CD4-positive, alpha-beta T cell treated with Interleukin-15 for 1 hour (primary cell): Measurements from ENCODE around the gene SPTSSB.

Source experiments
- DNase-seq: peaks from one replicate; pipeline ENCODE4 v3.0.0-alpha.2; 2020

The SPTSSB gene

DNA sequence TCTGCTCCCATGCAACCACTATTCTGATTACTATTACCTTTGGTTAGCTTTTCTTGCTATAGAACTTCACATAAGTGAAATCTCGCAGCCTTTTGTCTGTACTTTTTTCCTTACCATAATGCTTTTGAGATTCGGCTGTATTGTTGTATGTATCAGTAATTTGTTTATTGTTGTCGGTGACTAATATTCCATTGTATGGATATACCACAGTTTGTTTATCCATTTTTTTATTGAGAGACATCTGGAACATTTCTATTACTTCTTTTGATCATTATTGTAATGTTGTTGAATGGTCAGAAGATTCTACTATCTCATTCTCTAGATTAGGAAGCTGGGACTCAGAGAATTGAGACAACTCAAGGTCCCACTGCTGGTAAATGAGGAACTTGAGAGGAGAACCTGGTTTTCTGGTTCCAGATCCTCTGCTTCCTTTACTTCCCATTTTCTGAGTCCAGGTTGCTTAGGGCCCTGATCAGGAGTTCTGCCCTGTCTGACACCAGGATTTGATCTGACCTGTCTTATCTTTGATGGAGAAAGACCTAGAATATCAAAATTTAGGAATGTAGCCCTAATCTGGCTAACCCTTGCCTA is 18.2 kb upstream of the SPTSSB start:
- DNase-seq: no peak

- DNase-seq: no peak
These were observed 17.5 kb upstream of the SPTSSB start for GRCh38 chr3:161388855-161389254.

GRCh38 chr3:161386991-161387770 is 15.9 kb upstream of the SPTSSB start:
- DNase-seq: no peak

DNA sequence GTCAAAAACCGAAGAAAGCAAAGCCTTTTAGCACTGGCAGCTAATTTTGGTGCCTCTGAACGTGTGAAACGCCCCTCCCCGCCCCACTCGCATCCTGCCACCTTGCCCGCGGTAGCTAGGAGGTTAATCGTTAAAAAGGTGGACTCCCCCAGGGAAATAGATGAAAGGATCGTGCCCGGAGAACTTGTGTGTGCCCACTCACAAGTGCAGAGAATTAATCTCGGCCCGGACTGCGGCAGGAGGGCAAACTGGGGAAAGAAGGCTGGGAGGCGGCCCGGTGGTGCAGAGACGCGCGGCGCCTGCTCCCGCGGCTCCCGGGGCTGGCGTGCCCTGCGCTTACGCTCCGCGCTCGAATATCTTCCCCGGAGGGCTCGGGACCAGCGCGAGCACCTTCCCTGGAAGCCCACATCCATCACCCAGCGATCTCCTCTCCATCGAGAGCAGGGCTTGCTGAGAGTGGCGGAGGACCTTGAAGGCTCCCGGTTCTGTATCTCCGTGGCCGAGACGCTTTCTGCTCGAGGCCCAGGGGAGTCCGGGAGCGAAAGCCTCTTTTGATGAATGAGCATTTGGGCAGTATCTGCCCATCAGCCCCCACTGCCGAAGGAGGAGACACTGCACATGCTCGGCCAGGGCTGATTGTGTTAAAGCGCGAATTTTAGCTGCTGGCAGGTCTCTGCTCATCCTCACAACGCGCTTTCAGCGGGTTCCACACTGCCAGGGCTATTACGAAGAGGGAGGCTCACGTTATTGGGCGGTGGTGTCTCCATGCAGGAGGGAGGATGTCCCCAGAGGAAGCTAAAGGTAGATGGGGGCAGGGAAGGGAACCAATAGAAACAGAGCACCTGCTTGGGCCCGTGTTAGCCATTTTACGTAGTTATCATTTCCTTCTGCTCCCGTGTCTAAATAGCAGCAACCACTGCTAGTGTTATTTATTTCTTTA is 1.3 kb upstream of the SPTSSB start:
- no peak for DNase-seq

DNA sequence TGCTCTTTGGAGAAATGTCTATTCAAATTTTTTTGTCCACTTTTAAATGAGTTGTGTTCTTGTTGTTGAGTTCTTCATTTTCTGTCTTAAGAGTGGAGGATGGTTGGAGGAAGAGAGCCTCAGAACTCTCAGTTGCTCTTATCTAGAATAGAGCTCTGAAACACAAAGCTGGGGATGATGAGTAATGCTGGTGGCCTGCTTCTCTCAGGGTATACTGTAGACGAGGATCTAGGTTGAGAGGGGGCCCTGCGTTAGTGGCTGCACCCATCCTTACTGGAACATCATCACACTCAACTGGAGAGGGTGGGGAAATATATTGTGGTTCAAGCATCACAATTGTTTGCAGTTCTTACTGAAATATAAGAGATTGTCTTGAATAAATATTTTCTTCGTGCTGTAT is 1.8 kb downstream of the SPTSSB start:
- DNase-seq: no peak

DNA sequence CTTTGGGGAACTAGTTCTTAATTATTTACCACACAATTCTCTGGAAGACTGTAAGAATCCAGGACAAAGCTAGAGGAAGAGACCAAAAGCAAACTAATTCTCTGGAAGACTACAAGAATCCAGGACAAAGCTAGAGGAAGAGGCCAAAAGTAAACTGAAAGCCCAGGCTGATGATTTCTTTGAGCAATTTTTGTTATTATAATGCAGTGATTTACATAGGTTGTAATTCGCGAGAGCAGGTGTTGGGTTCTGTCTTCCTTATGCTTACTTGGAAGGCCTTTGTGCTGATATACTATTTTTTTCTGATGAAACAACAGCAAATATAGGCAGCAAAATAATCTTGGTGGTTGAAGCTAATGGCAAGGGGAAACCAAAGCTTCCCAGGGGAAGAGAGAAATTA is 5.2 kb downstream of the SPTSSB start:
- DNase-seq: no peak

DNA sequence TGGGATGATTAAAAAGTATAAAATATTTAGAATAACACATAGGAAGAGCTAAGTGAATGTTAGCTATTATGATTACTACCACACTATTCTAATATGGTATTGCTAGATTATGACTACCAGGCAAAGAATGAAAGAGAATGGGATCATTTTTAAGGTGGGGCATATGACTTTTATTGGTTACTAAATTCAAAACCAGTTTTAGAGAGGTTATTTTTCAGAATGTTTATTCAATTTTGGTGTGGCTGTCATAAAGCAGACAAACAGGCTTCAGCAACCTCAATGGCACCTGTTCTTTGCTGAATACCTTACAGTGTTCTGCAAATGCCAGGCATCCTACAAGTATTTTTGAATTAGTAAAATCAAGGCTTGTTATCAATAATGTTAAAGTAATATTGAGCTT is 12.8 kb downstream of the SPTSSB start:
- DNase-seq: no peak

GRCh38 chr3:161356287-161356686 is 15.0 kb downstream of the SPTSSB start:
- DNase-seq: no peak

- no peak for DNase-seq
These were observed 15.8 kb downstream of the SPTSSB start for GRCh38 chr3:161355508-161355907.

DNA sequence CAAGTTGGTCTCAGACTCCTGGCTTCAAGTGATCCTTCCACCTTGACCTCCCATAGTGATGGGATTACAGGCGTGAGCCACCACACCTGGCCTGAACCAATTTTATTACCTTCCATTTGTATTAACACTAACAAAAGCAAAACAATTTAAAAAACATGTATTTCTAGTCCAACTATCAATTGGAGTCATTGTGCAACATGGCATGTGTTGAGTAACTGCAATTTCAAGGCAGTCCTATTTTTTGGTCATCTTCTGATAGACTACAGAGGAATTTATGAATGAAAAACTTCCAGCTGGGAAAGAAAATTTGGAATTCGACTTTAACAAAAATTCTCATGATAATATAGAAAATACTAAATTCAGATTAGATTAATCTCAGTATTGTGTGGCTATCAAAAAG is 16.8 kb downstream of the SPTSSB start:
- DNase-seq: no peak

GRCh38 chr3:161351330-161351729 is 20.0 kb downstream of the SPTSSB start:
- no peak for DNase-seq

DNA sequence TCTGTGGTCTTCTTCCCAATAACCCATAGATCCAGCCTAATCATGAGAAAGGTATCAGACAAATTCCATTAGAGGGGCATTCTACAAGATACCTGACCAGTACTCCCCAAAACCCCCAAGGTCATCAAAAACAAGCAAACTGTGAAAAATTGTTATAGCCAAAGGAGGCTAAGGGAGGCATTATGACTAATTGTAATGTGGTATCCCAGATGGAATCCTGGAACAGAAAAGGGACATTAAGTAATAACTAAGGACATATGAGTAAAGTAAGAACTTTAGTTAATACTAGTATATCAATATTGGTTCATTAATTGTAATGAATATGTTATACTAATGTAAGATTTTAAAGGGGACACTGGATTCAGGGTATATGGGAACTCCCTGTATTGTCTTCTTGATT is 20.4 kb downstream of the SPTSSB start:
- DNase-seq: no peak

DNA sequence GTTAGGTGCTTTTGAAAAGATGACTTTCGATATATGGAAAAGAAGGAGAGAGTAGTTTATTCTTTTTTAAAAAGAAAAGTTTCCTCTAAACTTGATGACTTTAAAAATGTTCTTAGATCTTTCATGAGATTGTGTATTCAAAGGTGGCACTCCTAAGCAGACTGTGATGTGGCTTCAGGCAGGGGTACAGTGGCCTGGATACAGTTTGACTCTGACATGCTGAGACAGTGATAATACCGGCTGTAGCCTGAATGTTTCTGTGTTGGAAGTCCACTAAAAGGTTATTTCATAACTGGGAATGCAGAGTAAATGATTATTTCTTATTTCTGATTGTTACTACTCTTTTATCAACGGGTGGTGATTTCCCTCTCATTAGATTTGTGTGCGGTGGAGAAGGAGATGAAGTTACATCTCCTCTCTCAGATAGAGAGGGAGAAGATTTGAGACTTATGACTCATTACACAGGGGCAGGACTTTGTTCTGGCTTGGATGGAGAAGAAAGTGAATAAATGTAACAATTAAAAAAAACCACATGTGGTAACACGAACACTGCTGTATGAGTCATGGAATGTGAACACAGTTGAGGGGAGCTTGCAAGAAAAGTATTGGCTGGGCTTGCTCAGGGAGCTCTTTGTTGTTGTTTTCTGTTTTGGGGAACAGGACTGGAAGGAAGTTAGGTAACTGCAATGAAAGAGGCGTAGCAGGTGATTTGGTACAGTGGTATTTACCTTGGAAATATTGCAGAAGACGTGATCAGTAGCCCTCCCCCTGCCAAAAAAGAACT is 21.6 kb downstream of the SPTSSB start:
- no peak for DNase-seq

GRCh38 chr3:161348796-161349400 is 22.4 kb downstream of the SPTSSB start:
- DNase-seq: no peak

- no peak for DNase-seq
These were observed 23.6 kb downstream of the SPTSSB start for GRCh38 chr3:161347726-161348125.

- no peak for DNase-seq
These were observed 26.3 kb downstream of the SPTSSB start for GRCh38 chr3:161345023-161345422.

DNA sequence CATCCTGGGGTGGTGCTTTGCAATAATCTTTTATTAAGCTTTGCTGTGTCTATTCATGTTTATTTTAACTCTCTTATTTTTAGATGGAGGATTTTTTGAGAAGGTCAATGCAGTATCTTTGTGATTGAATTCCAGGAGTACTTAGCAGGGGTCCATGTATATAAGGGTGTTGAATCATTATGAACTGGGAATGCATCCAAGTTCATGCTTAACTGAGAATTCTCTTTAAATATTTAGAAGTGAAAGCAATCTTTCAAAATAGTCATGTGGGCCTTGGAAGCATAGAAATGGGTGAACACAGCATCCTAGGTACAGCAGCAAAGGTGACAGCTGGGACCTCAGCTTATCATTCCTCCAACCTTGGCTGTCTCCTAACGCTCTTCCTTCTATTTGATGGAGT is 27.3 kb downstream of the SPTSSB start:
- DNase-seq: no peak

- no peak for DNase-seq
These were observed 27.8 kb downstream of the SPTSSB start for GRCh38 chr3:161343540-161343939.

- DNase-seq: no peak
These were observed 28.7 kb downstream of the SPTSSB start for GRCh38 chr3:161342629-161343028.

- DNase-seq: no peak
These were observed 31.5 kb downstream of the SPTSSB start for GRCh38 chr3:161339517-161340500.

GRCh38 chr3:161337311-161337710 is 34.0 kb downstream of the SPTSSB start:
- DNase-seq: no peak
